ENCODE data around the gene GLRX3. TPM values are rescaled to one million over a fixed set of nuclear protein-coding genes. Genes with fewer than 3 reads are reported as not detected.

GLRX3 gene
- total and polyA plus RNA-seq, 2 donors (not counting 3 experiments of a cell fraction or from before 2014, with no cell fraction given), result 71.6 to 132 TPM

GRCh38 chr10:130128062-130128781 lies 8.0 kb upstream of the GLRX3 start:
- no peaks in the 10 kb centered on the region for H3K9me3 ChIP-seq (replicated peaks; ENCODE audit: control insufficient read depth, insufficient read depth, low read length)
- H3K4me1 ChIP-seq (ENCODE audit: control insufficient read depth, extremely low read depth, insufficient read depth, low read length), result no peaks in the 10 kb centered on the region
- H3K36me3 ChIP-seq (ENCODE audit: control insufficient read depth in 2 of 2, extremely low read depth in 1 of 2, insufficient read depth in 2 of 2, low read length in 2 of 2), result no peaks in the 10 kb centered on the region
- FAIRE-seq, result no peak
- no peak overlapping the region for H2AFZ ChIP-seq (ENCODE audit: low read depth, low read length)
- peak; percentile 21 for TF ChIP-seq EZH2 (IDR thresholded peaks at IDR 0.05; ENCODE audit: borderline replicate concordance, low read depth, low read length, severe bottlenecking)
- TF ChIP-seq POLR2A (IDR thresholded peaks at IDR 0.05; ENCODE audit: low read depth, low read length), result no peak
- dilution Hi-C loops (cut with MboI; ENCODE audit: extremely low pct_ligation_motif_present, low sequenced_read_pairs), result no loop called here
- ChIA-PET POLR2A (no interaction called here), CTCF (interaction anchor here (0.7 to 3.2 kb wide), 9 partner anchors 8 to 1917 kb away, joined by 3 to 26 read pairs (median 6); partner anchors contain the start of genes C10orf143 and GLRX3)
- no peaks in the 10 kb centered on the region for H3K79me2 ChIP-seq (ENCODE audit: control insufficient read depth, insufficient read depth, low read length)
- no TSS peak for BruUV-seq (replicated peaks)
- intact Hi-C loops (cut with micrococcal nuclease), result loop anchor here (5.0 kb wide), 1 partner anchor 156 kb away; no protein-coding TSS in a partner anchor
- H3K9ac ChIP-seq (replicated peaks; ENCODE audit: extremely low read depth, insufficient read depth, low read length), result no peak overlapping the region
- H3K9me1 ChIP-seq (replicated peaks; ENCODE audit: control insufficient read depth, extremely low read depth, insufficient read depth, low read length), result no peaks in the 10 kb centered on the region
- peaks cover 5 to 8% of the 10 kb centered on the region in 2 experiments for H3K27me3 ChIP-seq (ENCODE audit: control insufficient read depth in 2 of 2, insufficient read depth in 2 of 2, low read length in 2 of 2)
- H4K20me1 ChIP-seq (replicated peaks; ENCODE audit: control insufficient read depth, extremely low read depth, insufficient read depth, low read length), result no peaks in the 10 kb centered on the region
- no peak overlapping the region for H3K4me2 ChIP-seq (ENCODE audit: insufficient read depth, low read length)
- no peak overlapping the region for H3K4me3 ChIP-seq (replicated peaks in 1 of 3; ENCODE audit: insufficient read depth in 1 of 3, low read depth in 1 of 3, low read length in 3 of 3)
- H3K27ac ChIP-seq (ENCODE audit: insufficient read depth, low read depth, low read length), result no peak overlapping the region
- DNase-seq (ENCODE audit: low read depth, low spot score), result no peak

- Histone ChIP-seq H4K20me1 (replicated peaks; ENCODE audit: control insufficient read depth, extremely low read depth, insufficient read depth, low read length) (no peaks in the 10 kb centered on the region), H3K27ac (ENCODE audit: insufficient read depth, low read depth, low read length) (no peak overlapping the region), H3K79me2 (ENCODE audit: control insufficient read depth, insufficient read depth, low read length) (no peaks in the 10 kb centered on the region), H2AFZ (ENCODE audit: low read depth, low read length) (no peak overlapping the region), H3K27me3 (ENCODE audit: control insufficient read depth in 2 of 2, insufficient read depth in 2 of 2, low read length in 2 of 2) (peaks cover 5 to 8% of the 10 kb centered on the region in 2 experiments), H3K9me3 (replicated peaks; ENCODE audit: control insufficient read depth, insufficient read depth, low read length) (no peaks in the 10 kb centered on the region), H3K36me3 (ENCODE audit: control insufficient read depth in 2 of 2, extremely low read depth in 1 of 2, insufficient read depth in 2 of 2, low read length in 2 of 2) (no peaks in the 10 kb centered on the region), H3K9me1 (replicated peaks; ENCODE audit: control insufficient read depth, extremely low read depth, insufficient read depth, low read length) (no peaks in the 10 kb centered on the region), H3K4me3 (replicated peaks in 1 of 3; ENCODE audit: insufficient read depth in 1 of 3, low read depth in 1 of 3, low read length in 3 of 3) (no peak overlapping the region), H3K4me1 (ENCODE audit: control insufficient read depth, extremely low read depth, insufficient read depth, low read length) (no peaks in the 10 kb centered on the region), H3K4me2 (ENCODE audit: insufficient read depth, low read length) (no peak overlapping the region), H3K9ac (replicated peaks; ENCODE audit: extremely low read depth, insufficient read depth, low read length) (no peak overlapping the region)
- BruUV-seq (replicated peaks), result no TSS peak
- FAIRE-seq (no peak), DNase-seq (ENCODE audit: low read depth, low spot score) (no peak)
- intact Hi-C loops (cut with micrococcal nuclease) (loop anchor here (5.0 kb wide), 1 partner anchor 157 kb away; no protein-coding TSS in a partner anchor), dilution Hi-C loops (cut with MboI; ENCODE audit: extremely low pct_ligation_motif_present, low sequenced_read_pairs) (no loop called here)
- TF ChIP-seq MYC (IDR thresholded peaks at IDR 0.05; ENCODE audit: low read depth, low read length) (no peak), EZH2 (IDR thresholded peaks at IDR 0.05; ENCODE audit: borderline replicate concordance, low read depth, low read length, severe bottlenecking) (peak; percentile 28)
- ChIA-PET CTCF (interaction anchor here (1.8 to 3.2 kb wide), 4 partner anchors 18 to 1917 kb away, joined by 6 to 26 read pairs (median 13); partner anchors contain the start of gene C10orf143), POLR2A (no interaction called here)
Measured at GRCh38 chr10:130128922-130129321, 7.3 kb upstream of the GLRX3 start.

All from endothelial cell of umbilical vein (primary cell).